ENCODE data around the gene FIG4. TPM values are rescaled to one million over a fixed set of nuclear protein-coding genes. Genes with fewer than 3 reads are reported as not detected.

The FIG4 gene
- total and polyA plus RNA-seq, 2 of the 13 experiments (the other 11 are each of a cell fraction or from before 2014, with no cell fraction given), result 5.5 to 7.9 TPM

DNA sequence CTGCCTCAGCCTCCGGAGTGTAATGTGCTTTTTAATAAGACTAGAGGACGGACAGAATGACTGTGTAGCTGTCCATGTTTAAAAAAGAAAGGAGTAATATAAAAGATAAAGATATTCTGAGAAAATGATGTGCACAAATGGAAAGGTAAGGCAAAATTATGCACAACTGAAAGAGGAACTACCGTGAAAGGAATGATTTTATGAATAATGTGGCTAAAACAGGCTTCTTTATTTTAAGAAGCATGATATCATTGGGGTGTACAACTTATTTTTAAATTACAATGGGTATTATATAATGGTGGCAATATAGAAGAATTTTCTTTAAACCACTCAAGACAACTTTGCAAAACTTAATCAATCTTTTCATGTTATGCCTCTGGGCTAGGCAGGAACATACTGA, 78.1 kb downstream of the FIG4 start (continued):
- TF ChIP-seq, protein P1, sequence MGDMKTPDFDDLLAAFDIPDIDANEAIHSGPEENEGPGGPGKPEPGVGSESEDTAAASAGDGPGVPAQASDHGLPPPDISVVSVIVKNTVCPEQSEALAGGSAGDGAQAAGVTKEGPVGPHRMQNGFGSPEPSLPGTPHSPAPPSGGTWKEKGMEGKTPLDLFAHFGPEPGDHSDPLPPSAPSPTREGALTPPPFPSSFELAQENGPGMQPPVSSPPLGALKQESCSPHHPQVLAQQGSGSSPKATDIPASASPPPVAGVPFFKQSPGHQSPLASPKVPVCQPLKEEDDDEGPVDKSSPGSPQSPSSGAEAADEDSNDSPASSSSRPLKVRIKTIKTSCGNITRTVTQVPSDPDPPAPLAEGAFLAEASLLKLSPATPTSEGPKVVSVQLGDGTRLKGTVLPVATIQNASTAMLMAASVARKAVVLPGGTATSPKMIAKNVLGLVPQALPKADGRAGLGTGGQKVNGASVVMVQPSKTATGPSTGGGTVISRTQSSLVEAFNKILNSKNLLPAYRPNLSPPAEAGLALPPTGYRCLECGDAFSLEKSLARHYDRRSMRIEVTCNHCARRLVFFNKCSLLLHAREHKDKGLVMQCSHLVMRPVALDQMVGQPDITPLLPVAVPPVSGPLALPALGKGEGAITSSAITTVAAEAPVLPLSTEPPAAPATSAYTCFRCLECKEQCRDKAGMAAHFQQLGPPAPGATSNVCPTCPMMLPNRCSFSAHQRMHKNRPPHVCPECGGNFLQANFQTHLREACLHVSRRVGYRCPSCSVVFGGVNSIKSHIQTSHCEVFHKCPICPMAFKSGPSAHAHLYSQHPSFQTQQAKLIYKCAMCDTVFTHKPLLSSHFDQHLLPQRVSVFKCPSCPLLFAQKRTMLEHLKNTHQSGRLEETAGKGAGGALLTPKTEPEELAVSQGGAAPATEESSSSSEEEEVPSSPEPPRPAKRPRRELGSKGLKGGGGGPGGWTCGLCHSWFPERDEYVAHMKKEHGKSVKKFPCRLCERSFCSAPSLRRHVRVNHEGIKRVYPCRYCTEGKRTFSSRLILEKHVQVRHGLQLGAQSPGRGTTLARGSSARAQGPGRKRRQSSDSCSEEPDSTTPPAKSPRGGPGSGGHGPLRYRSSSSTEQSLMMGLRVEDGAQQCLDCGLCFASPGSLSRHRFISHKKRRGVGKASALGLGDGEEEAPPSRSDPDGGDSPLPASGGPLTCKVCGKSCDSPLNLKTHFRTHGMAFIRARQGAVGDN (CRISPR knock-in tag; IDR thresholded peaks at IDR 0.05), result no peak
- TF ChIP-seq ZNF121 (CRISPR knock-in tag; IDR thresholded peaks at IDR 0.05), result no peak
- no peak for TF ChIP-seq ZNF569 (CRISPR knock-in tag; IDR thresholded peaks at IDR 0.05; ENCODE audit: borderline replicate concordance)

DNA sequence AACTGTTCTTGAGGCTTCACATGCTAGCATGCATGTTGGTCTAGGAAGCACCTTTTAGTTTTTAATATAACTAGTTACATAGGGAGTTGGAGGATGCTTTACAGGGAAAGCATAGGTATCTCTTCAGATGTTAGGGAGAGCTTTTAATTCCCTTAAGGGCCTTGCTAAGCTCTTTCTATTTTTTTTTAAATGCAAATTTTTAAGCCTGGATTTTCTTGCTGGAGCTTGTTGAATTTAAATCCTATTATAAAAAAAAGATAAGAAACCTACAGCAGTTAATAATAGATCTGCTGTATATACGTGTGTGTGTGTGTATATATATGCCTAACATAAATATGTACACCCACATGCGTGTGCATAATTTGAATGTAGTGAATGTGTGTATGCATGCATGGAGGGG, 79.0 kb downstream of the FIG4 start:
- Histone ChIP-seq H3K27me3 (ENCODE audit: control insufficient read depth in 1 of 2, insufficient read depth in 2 of 2, low read length in 2 of 2) (no peaks in the 10 kb centered on the region), H3K4me1 (ENCODE audit: insufficient read depth, low read length) (no peaks in the 10 kb centered on the region), H3K79me2 (ENCODE audit: insufficient read depth, low read length) (no peaks in the 10 kb centered on the region), H3K4me3 (replicated peaks in 1 of 3; ENCODE audit: insufficient read depth in 1 of 3, low read depth in 2 of 3, low read length in 3 of 3) (no peak overlapping the region), H3K36me3 (replicated peaks in 1 of 2; ENCODE audit: control insufficient read depth in 1 of 2, insufficient read depth in 2 of 2, low read length in 2 of 2) (no peaks in the 10 kb centered on the region), H4K20me1 (ENCODE audit: insufficient read depth, low read length) (no peaks in the 10 kb centered on the region), H2AFZ (ENCODE audit: low read length) (no peak overlapping the region), H3K27ac (ENCODE audit: extremely low read length, insufficient read depth, low read length) (no peak overlapping the region), H3K4me2 (ENCODE audit: low read depth, low read length) (no peak overlapping the region), H3K9ac (ENCODE audit: insufficient read depth, low read depth, low read length) (no peak overlapping the region), H3K9me3 (ENCODE audit: low read length) (no peaks in the 10 kb centered on the region)
- BruUV-seq (replicated peaks), result no TSS peak
- in situ Hi-C loops (cut with HindIII; ENCODE audit: extremely low pct_ligation_motif_present, low pct_unique_long_range_greater_than_20kb), result no loop called here
- no peak for FAIRE-seq
- ChIA-PET POLR2A (no interaction called here), CTCF (ENCODE audit: low intra/inter-chr PET ratio, low total read pairs) (no interaction called here)
- intact Hi-C loops (cut with micrococcal nuclease; ENCODE audit: unreplicated experiment), result no loop called here
- DNase-seq (ENCODE audit: low spot score), result no peak
- TF ChIP-seq ZNF10 (CRISPR knock-in tag; IDR thresholded peaks at IDR 0.05; ENCODE audit: borderline replicate concordance, low read depth), result no peak
- no peak for TF ChIP-seq MAFK (conservative IDR thresholded peaks at IDR 0.05 in 1 of 2, IDR thresholded peaks at IDR 0.05 in 1 of 2; ENCODE audit: low read length in 2 of 2)
- TF ChIP-seq TSC22D2 (CRISPR knock-in tag; IDR thresholded peaks at IDR 0.05; ENCODE audit: borderline replicate concordance), result no peak
- TF ChIP-seq SALL2 (CRISPR knock-in tag; IDR thresholded peaks at IDR 0.05), result no peak
- TF ChIP-seq CHD2 (IDR thresholded peaks at IDR 0.05; ENCODE audit: low read depth, low read length), result no peak
- TF ChIP-seq KLF12 (CRISPR knock-in tag; IDR thresholded peaks at IDR 0.05; ENCODE audit: borderline replicate concordance), result no peak
- no peak for ATAC-seq
- 100% methylated on average over 2 of the region's 2 CpGs for WGBS (ENCODE audit: low lambda C conversion rate)

Measured in HepG2 (cell line).